GM21390 (cell line): ENCODE measurements around the gene PJVK.
"Not testable (repeated sequence)": the region's sequence is repeated elsewhere in the genome, so short reads cannot be mapped to it uniquely, and the experiment has no call there.

Experiments used
- ATAC-seq: cut with Tn5 transposase; IDR thresholded peaks from one replicate; pipeline ENCODE4 v1.9.1; 2021; ENCODE audit not compliant: unreplicated experiment

Gene PJVK, protein sequence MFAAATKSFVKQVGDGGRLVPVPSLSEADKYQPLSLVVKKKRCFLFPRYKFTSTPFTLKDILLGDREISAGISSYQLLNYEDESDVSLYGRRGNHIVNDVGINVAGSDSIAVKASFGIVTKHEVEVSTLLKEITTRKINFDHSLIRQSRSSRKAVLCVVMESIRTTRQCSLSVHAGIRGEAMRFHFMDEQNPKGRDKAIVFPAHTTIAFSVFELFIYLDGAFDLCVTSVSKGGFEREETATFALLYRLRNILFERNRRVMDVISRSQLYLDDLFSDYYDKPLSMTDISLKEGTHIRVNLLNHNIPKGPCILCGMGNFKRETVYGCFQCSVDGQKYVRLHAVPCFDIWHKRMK

DNA sequence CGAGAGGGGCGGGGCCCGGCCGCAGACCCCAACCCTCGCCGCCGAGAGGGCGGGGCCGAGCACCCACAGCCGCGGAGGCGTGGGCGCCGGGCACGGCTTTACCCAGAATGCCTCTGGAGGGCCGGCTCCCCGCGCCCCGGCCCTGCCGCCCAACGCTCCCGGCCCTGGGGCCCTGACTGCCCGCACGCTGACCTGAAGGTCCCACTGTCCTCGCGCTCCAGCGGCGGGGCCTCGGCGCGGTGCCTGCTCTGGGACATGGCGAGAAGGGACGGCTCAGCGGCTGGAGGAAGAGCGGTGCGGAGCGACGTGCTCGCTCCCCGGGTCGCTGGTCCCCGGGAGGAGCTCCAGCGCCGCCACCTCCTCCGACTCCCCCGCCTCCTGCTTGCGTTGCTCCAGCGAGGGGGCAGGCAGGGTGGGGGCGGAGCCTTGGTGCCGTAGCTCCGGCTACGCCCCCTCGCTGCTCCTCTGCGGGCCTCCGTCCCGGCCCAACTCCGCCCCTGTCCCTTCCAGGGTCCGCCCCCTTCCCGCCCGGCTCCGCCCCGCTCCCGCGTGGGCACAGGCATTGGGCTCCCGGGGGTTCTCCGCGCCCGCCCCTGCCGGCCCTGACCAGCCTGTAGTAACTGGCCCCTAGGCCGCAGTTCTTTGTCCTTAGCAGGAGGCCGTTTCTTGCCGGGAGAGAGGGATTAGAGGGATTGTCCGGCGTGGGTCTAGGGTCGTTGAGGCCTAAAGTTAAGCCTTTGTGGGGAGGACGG lies at the start of gene PJVK, which contains the start of gene PRKRA:
PJVK (plus strand) TSS at position 605 of the 752 bp plus-strand sequence. CDS start 2,032 bp downstream, outside the sequence.
PRKRA (minus strand) TSS at position 402 of the 752 bp plus-strand sequence; CDS start at position 257, 145 bp downstream.
- peak; percentile 84 for ATAC-seq

DNA sequence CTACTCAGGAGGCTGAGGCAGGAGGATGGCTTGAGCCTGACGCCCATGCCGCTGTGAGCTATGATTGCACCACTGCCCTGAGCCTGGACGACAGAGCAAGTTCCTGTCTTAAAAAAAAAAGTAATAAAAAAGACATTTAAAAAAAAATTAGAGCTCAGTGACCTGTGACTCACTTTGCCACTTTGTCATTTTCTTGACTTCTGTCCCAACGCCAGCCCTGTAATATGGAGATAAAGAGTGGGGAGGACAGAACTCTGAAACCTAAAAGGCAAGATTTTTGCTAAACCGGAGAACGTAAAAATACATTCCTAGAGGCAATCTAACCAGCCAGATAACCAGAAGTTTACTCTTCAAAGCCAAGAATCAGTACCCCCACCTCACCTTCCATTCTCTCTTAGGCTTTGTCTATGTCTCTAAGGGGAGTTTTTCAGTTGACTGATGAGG lies 49.2 kb upstream of the PJVK start:
- ATAC-seq: no peak

DNA sequence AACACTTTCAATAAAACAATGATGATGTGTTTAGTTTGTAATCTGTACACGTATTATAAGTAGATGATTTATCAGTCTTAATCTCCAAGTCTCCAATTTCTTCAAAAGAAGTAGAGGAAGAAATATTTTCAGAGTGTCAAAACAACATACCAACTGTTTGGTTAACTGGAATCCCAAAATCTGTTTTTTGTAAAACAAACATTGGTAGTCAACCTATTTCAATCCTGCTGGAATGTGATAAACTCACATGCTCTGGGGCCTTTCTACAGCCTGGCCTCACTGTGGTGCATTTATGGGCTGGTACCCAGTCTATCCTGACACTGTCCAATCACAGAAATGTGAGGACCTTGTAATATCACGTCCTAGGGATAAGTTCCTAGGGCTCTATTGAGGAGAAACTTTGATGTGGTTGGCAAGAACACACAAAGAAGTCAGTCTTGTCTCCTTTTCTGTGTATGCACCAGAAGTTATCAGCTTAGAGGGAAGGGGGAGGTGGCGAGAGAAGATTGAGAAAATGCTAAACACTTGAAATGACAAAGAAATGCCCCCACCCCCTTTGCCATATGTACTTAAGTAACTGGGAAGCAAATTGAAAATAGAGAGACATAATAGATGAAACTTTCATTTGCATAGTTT lies 47.4 kb upstream of the PJVK start:
- ATAC-seq: peak; percentile 47

DNA sequence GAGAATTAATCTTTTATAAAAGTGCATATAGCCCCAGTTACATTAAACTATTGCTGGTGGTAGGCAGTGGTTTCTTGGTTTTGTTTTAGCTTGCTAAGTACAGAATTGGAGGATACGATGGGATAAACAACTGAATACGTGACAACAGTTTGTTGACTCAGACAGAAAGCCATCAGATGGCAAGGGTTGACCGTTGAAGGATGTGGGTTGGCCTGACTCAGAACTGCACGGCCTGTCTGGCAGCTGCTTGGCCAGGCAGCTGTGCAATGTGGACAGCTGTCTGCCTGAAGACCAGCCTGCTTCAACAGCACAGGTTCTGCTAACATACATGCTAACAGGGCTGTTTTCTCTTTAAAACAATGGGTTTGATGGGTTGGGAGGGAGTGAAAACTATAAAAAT lies 46.8 kb upstream of the PJVK start:
- peak; percentile 99 for ATAC-seq

DNA sequence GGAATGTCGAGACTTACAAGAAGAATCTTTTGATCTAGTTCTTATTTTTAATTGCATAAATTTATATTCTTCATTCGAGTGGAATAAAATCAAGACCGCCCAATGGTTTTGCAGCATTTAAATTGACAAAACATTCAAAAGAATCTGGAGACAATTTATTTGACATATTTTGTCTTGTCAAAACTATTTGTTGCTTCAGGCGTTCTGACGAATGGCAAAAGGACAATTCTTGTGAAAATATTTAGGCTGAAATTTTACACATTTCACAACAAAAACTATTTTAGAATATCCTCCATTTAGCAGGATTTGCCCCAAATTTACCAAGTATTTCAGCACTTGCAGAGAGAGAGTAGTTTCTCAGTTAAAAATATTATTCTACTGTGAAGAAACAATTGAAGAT lies 41.9 kb upstream of the PJVK start:
- no peak for ATAC-seq

DNA sequence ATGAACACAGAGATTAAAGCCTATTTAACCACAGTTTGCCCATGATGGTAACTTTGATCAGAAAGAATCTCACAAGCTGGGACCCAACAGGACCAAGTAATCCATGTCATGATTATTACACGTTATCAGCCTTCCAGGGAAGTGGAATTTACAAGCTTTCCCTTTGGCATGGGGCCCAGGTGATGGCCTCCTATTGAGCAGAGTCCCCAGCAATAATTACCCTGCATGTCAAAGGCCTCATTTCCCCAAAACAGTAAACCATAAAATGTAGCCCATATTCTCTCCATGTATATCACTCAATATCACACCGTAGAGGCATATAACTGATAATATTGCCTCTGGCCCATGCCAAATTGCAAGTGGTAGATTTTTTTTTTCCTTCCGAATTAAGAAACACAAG lies 39.1 kb upstream of the PJVK start:
- no peak for ATAC-seq

DNA sequence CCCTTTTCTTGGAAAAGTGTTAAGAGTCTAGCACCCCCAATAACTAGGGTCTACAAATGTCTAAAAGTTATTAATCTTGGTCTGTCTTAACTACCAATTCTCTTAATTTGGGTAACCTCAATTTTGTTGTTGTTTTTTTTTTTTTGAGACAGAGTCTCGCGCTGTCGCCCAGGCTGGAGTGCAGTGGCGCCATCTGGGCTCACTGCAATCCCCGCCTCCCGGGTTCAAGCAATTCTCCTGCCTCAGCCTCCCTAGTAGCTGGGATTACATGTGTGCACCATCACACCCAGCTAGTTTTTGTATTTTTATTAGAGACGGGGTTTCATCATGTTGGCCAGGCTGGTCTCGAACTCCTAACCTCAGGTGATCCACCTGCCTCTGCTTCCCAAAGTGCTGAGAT lies 38.7 kb upstream of the PJVK start:
- ATAC-seq: not testable (repeated sequence)

DNA sequence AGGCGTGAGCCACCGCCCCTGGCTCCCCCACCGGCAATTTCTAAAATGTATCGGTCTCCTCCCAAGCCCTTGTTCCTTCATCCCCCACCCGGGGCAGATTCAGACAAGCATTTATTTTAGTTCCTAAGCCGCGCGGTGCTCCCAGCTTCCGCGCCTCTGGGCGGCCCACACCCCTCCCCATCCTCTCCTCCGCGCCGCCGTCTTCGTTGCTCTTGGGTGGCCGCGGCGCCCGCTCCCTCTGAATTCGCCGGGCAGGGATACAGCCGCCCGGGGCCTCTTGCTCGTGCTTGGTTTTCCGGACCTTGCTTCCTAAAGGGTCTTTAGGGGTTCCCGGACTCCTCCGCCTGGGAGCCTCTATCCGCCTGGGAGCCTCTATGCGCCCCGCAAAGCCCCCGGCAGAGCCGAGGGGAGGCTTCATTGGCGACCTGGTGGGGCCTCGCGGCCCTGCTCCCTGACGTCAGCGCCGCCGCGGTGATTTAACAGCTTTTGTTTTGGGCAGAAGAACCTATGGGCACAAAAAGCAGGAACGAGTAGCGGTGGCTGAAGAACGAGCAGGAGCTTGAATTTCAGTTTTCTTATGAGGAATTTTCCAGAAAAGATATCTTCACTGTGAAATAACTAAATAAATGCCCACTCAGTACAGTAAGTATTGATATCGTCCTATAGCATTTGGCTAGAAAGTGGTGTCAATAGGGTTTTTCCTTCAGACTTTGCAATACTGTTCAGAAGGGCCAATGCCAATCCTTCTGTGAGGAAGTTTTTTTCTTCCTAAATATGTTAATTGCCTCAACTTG lies 37.5 kb upstream of the PJVK start:
- peak; percentile 74 for ATAC-seq

DNA sequence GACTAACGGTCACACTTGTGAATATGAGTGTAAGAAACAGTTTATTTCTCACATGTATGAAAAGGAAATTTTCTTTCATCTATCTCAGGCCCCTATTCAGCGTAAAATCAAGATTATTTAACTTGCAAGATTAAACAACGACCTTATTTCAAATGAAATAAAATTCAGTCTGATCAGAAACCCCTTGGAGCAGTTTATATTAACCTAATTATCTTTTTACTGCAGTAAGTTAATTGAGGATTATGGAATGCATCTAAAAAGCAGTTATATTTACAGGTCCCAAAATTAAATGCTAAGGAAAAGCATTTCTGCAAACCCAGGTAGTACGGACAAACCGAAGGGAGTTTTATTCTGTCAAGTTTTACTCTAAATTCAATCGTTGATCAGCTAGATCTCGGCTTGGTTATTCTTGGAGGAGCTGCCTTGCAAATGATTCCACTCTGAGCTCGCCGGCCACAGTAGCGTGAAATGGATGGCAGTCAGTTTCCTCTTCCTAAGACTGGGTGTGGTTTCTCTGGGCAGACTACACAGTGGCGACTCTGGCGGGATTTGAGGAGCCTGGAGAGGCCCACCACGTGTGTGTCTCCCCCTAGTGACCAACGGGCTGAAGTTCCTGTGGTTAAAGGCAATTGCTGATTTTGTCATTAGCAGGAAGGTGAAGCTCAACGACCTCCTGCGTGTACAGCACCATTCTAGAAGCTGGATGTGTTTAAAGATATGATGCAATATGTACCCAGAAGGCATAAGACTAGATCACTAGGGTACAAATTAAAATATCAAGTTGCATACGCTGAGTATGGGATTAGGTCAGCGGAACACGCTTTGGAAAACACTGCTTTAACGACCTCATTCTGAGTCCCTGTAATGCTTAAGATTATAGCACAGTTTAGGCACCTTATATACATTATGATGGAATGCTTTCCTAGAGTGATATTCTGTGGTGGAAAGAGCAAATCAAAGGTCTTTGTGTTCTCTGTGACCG lies 36.6 kb upstream of the PJVK start:
- ATAC-seq: peak; percentile 78

DNA sequence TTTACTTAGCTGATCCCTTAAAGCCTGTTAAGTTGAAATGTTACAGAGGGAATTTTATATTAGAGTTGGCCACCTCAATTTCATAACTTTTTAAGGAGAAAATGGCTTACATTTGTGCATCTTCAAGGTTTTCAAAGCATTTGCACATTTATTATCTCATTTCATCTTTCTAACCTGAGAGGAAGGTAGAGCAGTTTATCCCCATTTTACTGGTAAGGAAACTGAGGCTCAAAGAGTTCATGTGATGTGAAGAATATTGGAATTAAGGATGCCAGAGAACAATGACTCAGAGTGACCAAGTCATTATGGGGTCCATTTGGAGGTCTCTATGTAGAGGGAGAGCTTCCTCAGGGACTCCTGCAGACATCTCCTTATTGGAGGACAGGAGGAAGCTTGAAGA lies 35.2 kb upstream of the PJVK start:
- ATAC-seq: no peak

DNA sequence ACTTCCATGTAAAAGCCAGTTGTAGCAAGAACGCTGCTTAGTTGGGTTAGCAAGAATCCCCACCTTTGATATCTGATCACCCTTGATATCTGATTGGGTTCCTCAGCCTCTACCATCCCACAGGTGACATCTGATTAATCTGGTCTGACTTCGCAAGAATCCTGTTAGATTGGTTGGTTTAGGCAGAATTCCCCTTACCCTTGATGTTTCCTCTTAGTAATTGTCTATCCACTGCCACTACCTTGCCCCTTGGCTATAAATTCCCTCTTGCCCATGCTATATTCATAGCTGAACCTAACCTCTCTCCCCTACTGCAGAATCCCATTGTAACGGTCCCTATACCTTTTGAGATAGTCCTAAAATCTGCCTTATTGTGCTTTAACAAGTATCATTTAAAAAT lies 33.3 kb upstream of the PJVK start:
- ATAC-seq: no peak

DNA sequence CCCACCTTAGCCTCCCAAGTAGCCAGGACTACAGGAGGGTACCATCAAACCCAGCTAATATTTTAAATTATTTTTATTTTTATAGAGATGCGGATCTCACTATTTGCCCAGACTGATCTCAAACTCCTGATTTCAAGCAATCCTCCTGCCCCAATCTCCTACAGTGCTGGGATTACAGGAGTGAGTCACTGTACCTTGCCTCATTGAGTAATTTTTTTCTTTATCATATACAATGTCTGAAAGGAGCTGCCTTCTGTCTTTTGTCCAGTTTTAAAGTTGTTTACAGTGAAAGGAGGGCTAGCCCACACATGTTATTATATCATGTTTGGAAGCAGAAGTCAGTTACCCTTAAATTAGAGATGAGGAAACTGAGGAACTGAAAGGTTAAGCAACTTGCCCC lies 32.8 kb upstream of the PJVK start:
- no peak for ATAC-seq

DNA sequence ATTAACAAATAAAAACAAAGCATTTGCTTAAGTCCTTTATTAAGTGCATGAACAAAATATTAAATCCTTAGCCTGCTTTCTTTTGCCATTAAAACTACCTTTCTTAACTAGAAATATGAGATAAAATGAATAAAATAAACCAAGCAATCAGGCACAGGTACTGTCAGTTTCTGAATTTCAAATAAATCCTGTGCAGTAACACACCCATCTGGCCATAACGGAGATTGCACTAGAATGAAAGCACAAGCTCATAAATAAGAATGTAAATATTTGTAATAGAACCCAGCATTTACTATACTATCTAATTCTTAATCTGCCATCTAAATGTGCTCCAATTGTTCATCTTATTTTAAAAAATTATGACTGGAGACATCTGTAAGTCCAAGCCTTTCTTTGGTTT lies 32.1 kb upstream of the PJVK start:
- no peak for ATAC-seq

DNA sequence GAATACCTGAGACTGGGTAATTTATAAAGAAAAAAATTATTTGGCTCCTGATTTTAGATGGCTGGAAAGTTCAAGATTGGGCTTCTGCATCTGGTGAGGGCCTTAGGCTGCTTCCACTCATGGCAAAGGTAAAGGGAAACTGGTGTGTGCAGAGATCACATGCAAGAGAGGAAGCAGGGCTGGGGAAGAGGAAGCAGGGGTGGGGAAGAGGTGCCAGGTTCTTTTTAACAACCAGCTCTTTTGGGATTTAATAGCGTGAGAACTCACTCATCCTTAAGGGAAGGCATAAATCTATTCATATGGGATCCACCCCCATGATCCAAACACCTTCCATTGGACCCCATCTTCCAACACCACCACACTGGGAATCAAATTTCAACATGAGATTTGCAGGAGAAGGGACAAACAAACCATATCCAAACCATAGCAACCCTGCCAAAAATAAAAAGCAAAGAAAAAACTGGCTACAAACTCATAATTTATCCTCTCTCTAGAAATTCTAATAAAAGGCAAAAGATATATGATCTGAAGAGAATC lies 30.6 kb upstream of the PJVK start:
- ATAC-seq: no peak

DNA sequence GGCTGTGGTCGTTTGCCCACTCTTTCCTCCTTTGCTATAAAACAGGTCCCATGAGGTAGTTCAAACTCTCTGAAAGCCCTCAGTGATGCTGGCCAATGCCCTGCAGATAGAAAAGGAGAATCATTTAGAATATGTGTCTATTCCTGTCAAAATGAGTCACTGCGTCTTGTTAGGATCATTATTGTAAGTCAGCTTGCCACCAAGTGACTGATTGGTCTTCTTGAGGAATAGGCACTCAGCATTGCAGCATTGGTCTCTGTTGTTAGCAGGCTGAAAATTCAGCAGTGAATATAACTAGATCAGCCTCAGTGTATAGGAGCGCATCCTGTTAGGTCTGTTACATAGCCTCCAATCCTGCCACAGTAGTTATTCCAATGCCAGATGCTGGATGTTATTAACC lies 29.1 kb upstream of the PJVK start:
- ATAC-seq: no peak

DNA sequence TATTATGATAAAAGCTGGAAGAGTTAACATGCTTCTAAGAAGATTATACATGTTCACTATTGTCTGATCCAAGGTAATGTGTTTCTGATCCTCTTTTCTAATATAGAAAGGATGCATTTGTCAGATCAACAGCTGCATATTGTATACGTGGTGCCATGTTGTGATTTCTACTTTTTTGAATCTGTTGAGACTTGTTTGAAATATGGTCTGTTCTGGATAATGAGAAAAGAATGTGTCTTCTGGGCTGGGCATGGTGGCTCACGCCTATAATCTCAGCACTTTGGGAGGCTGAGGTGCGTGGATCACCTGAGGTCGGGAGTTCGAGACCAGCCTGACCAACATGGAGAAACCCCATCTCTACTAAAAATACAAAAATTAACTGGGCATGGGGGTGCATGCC lies 27.4 kb upstream of the PJVK start:
- ATAC-seq: not testable (repeated sequence)

DNA sequence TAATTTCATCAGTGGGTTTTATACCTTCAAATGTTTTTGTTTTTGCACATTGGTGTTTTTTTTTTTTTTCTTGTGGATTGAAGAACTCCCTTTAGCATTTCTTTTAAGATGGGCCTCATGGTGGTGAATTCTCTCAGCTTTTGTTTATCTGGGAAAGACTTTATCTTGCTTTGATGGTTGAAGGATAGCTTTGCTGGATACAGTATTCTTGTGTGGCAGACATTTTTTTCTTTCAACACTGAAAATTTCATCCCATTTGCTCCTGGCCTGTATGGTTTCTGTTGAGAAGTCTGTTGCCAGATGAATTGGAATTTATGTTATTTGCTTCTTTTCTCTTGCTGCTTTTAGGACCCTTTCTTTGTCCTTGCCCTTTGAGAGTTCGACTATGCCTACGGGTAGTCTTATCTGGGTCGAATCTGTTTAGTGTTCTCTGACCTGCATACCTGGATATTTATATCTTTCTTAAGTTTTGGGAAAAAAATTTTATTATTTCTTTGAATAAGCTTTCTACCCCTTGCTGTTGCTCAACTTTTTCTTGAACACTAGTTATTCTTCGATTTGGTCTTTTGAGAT lies 25.8 kb upstream of the PJVK start:
- ATAC-seq: no peak

DNA sequence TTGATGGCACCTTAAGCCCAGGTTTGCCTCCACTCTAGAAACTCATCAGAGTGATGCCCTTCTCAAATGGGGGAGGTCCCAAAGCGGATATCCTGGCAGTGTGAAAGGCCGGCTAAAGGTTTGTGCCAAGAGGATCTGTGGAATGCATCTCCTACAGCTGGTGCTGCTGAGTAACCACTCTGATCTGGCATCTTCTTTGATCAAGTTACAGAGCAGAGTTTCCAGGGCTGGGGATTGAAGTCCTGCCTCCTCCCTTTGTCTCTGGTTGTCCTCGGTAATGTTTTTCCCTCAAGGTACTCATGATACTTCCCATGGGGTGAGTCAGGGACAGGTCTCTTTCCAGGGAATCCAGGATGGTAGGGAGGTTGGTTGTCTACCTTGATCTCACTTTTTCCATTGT lies 24.8 kb upstream of the PJVK start:
- no peak for ATAC-seq

DNA sequence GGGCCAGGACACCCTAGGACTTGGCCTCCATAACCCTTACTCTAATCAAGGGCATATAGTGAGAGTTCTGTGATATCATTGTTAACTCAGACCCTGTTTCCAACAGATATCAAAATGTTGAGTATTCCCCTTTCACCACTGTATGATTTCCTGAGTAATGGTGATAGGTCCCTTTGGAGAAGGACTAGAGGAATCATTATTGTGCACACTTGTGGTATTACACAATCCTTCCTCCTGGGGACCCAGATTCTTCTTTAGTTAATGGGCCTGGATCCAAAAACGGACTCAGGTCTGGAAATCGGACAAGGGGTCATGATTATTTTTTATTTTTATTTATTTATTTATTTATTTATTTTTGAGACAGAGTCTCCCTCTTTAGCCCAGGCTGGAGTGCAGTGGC lies 23.7 kb upstream of the PJVK start:
- no peak for ATAC-seq
